ENCODE data around the gene DAPK1. TPM values are rescaled to one million over a fixed set of nuclear protein-coding genes. Genes with fewer than 3 reads are reported as not detected.

The DAPK1 gene
- polyA plus RNA-seq, 1 donor from 2014 or later: 45.0 TPM

- Histone ChIP-seq H3F3A (ENCODE audit: insufficient read depth, low read length, poor library complexity, severe bottlenecking) (no peaks in the 10 kb centered on the region), H3K79me2 (replicated peaks; ENCODE audit: insufficient read depth, low read length) (no peaks in the 10 kb centered on the region), H3K9me3 (ENCODE audit: low read length) (no peaks in the 10 kb centered on the region), H4K20me1 (ENCODE audit: insufficient read depth) (no peaks in the 10 kb centered on the region), H3K27me3 (ENCODE audit: insufficient read depth, low read depth, low read length) (no peaks in the 10 kb centered on the region), H3K9me2 (ENCODE audit: insufficient read depth, low read length) (no peaks in the 10 kb centered on the region), H2AFZ (ENCODE audit: low read depth, low read length) (no peak overlapping the region), H3K4me3 (ENCODE audit: low read length) (no peak overlapping the region), H3K27ac (ENCODE audit: low read length) (no peak overlapping the region), H3K36me3 (ENCODE audit: insufficient read depth, low read length) (no peaks in the 10 kb centered on the region), H3K9ac (ENCODE audit: low read length) (no peak overlapping the region), H3K4me2 (ENCODE audit: low read length) (no peak overlapping the region)
- TF ChIP-seq CTCF (IDR thresholded peaks at IDR 0.05; ENCODE audit: poor library complexity, severe bottlenecking): no peak
- no peak for TF ChIP-seq TAF1 (IDR thresholded peaks at IDR 0.05; ENCODE audit: low read depth)
- TF ChIP-seq RAD21 (conservative IDR thresholded peaks at IDR 0.05): no peak
These were observed 248.5 kb downstream of the DAPK1 start for GRCh38 chr9:87746186-87746585.

DNA sequence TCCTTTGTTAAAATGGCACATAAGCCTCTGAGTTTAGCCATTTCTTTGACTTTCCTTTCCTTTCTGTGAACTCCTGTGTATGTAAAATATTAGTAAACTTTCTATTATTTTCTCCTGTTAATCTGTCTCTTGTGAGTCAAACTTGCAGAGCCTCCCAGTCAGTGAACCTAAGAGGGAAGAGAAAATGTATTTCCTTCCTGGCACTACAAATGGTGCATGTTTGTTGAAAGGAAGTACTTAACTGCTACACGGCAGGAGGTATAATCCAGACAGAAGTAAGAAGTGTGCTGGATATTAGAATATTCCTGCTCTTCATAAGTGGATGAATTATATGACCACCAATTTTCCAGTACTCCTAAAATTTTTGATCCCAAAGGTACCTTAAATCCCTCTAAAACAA, 251.2 kb downstream of the DAPK1 start:
- no peaks in the 10 kb centered on the region for H3F3A ChIP-seq (ENCODE audit: insufficient read depth, low read length, poor library complexity, severe bottlenecking)
- H2AFZ ChIP-seq (ENCODE audit: low read depth, low read length): no peak overlapping the region
- TF ChIP-seq EZH2 (IDR thresholded peaks at IDR 0.05; ENCODE audit: borderline replicate concordance, insufficient read depth, low read length, poor library complexity, severe bottlenecking) (no peak), RAD21 (conservative IDR thresholded peaks at IDR 0.05) (no peak), MXI1 (conservative IDR thresholded peaks at IDR 0.05; ENCODE audit: poor library complexity, severe bottlenecking) (no peak), REST (IDR thresholded peaks at IDR 0.05; ENCODE audit: borderline replicate concordance) (no peak), CTCF (IDR thresholded peaks at IDR 0.05; ENCODE audit: poor library complexity, severe bottlenecking) (no peak), EP300 (conservative IDR thresholded peaks at IDR 0.05; ENCODE audit: poor library complexity, severe bottlenecking) (no peak), POLR2AphosphoS5 (IDR thresholded peaks at IDR 0.05) (no peak), TAF1 (IDR thresholded peaks at IDR 0.05; ENCODE audit: low read depth) (no peak), SMC3 (conservative IDR thresholded peaks at IDR 0.05; ENCODE audit: poor library complexity) (no peak)
- no peaks in the 10 kb centered on the region for H3K79me2 ChIP-seq (replicated peaks; ENCODE audit: insufficient read depth, low read length)
- no peaks in the 10 kb centered on the region for H3K36me3 ChIP-seq (ENCODE audit: insufficient read depth, low read length)
- H3K9me2 ChIP-seq (ENCODE audit: insufficient read depth, low read length): no peaks in the 10 kb centered on the region
- no peaks in the 10 kb centered on the region for H3K9me3 ChIP-seq (ENCODE audit: low read length)
- no peak overlapping the region for H3K4me3 ChIP-seq (ENCODE audit: low read length)
- H3K4me2 ChIP-seq (ENCODE audit: low read length): no peak overlapping the region
- H3K27ac ChIP-seq (ENCODE audit: low read length): no peak overlapping the region
- no peaks in the 10 kb centered on the region for H3K27me3 ChIP-seq (ENCODE audit: insufficient read depth, low read depth, low read length)
- no peaks in the 10 kb centered on the region for H4K20me1 ChIP-seq (ENCODE audit: insufficient read depth)
- H3K9ac ChIP-seq (ENCODE audit: low read length): no peak overlapping the region
